GM19240 (cell line): ENCODE results near the gene TRIM73.
"Not testable (repeated sequence)": the region's sequence is repeated elsewhere in the genome, so short reads cannot be mapped to it uniquely, and the experiment has no call there.

Experiments used
- DNase-seq: peaks from one replicate; pipeline ENCODE4 v3.0.0; 2011; ENCODE audit warnings: low spot score; ENCODE audit not compliant: insufficient read length

Gene TRIM73

GRCh38 chr7:75415428-75415817, 20.0 kb downstream of the TRIM73 start:
- DNase-seq, result not testable (repeated sequence)

- DNase-seq, result not testable (repeated sequence)
Measured at GRCh38 chr7:75415829-75416373, 20.5 kb downstream of the TRIM73 start.

- not testable (repeated sequence) for DNase-seq
Measured at GRCh38 chr7:75416787-75417186, 21.4 kb downstream of the TRIM73 start.

GRCh38 chr7:75418292-75418858, 22.9 kb downstream of the TRIM73 start:
- DNase-seq, result not testable (repeated sequence)

GRCh38 chr7:75419210-75419609, 23.8 kb downstream of the TRIM73 start:
- not testable (repeated sequence) for DNase-seq

GRCh38 chr7:75419693-75420092, 24.3 kb downstream of the TRIM73 start:
- not testable (repeated sequence) for DNase-seq

- DNase-seq, result not testable (repeated sequence)
Measured at GRCh38 chr7:75420152-75420551, 24.7 kb downstream of the TRIM73 start.

GRCh38 chr7:75421798-75422710, 26.6 kb downstream of the TRIM73 start:
- DNase-seq, result not testable (repeated sequence)

- not testable (repeated sequence) for DNase-seq
Measured at GRCh38 chr7:75423481-75423880, 28.1 kb downstream of the TRIM73 start.

- DNase-seq, result not testable (repeated sequence)
Measured at GRCh38 chr7:75439000-75439399, 43.6 kb downstream of the TRIM73 start.

GRCh38 chr7:75442101-75442464, 46.7 kb downstream of the TRIM73 start:
- DNase-seq, result not testable (repeated sequence)

- not testable (repeated sequence) for DNase-seq
Measured at GRCh38 chr7:75442465-75443111, 47.2 kb downstream of the TRIM73 start.

GRCh38 chr7:75449946-75450345, 54.5 kb downstream of the TRIM73 start:
- not testable (repeated sequence) for DNase-seq

GRCh38 chr7:75452494-75452955, 57.1 kb downstream of the TRIM73 start:
- DNase-seq, result not testable (repeated sequence)
